ENCODE measurements around the gene NCOA7. TPM values are rescaled to one million over a fixed set of nuclear protein-coding genes. Genes with fewer than 3 reads are reported as not detected.

The NCOA7 gene
- total and polyA plus RNA-seq, 10 of the 15 experiments (the other 5 are each of a cell fraction or from before 2014, with no cell fraction given): 18.9 to 50.3 (median 34.2) TPM

DNA sequence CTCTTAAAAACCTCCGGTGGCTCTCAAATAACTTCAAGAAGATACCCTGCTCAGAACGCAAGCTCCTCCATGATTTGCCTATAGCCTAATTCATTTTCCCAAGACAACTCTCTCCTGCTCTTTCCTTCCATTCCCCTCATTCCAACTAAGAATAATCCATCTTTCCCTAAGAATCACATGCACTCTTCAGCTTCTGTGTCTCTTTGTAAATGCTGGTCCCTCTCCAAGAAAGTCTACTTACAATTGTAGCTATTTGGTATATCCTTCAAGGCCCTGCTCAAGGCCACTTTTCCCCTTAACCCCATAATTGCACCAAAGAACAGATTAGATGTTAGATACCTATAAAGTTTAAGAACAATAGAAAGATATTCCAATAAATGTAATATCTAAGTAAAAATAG lies 48.7 kb upstream of the NCOA7 start:
- in situ Hi-C loops (cut with MboI) (no loop called here), intact Hi-C loops (cut with micrococcal nuclease; ENCODE audit: unreplicated experiment) (no loop called here)
- ChIA-PET POLR2A (no interaction called here), SMC1A (ENCODE audit: uncharacterized antibody, unreplicated experiment) (interaction anchor here (0.9 to 1.9 kb wide), 3 partner anchors 8 to 28 kb away, joined by 3 to 13 read pairs (median 4); no protein-coding TSS in a partner anchor), CTCF (interaction anchor here (1.0 to 1.9 kb wide), 4 partner anchors 9 to 448 kb away, joined by 3 to 7 read pairs (median 4); no protein-coding TSS in a partner anchor), RAD21 (ENCODE audit: unreplicated experiment) (interaction anchor here (1.2 kb wide), 1 partner anchor 11 kb away, joined by 3 read pairs; no protein-coding TSS in a partner anchor)
- 100% methylated on average over 2 of the region's 2 CpGs for WGBS (ENCODE audit: insufficient coverage, insufficient replicate concordance, low lambda C conversion rate, missing lambda C conversion rate)
- ATAC-seq: no peak
- no peak overlapping the region for H3K4me2 ChIP-seq (ENCODE audit: control insufficient read depth, insufficient read depth)
- H3K9me3 ChIP-seq (replicated peaks; ENCODE audit: control insufficient read depth, insufficient read depth, low read length): no peaks in the 10 kb centered on the region
- H3K27ac ChIP-seq (ENCODE audit: control insufficient read depth, insufficient read depth): no peak overlapping the region
- no peak overlapping the region for H2AFZ ChIP-seq (ENCODE audit: control insufficient read depth, low read depth, low read length)
- DNase-seq (ENCODE audit: low read depth, low spot score): no peak
- BruUV-seq (replicated peaks): no TSS peak
- H3K4me3 ChIP-seq: no peak overlapping the region
- no peaks in the 10 kb centered on the region; a peak in 2 of 4 replicates for H3K27me3 ChIP-seq (replicated peaks in 1 of 2; ENCODE audit: control insufficient read depth in 2 of 2, insufficient read depth in 2 of 2, low read length in 1 of 2)
- no peaks in the 10 kb centered on the region for H3K79me2 ChIP-seq (ENCODE audit: control insufficient read depth, insufficient read depth, low read length)
- H3K36me3 ChIP-seq (ENCODE audit: control insufficient read depth in 2 of 2, insufficient read depth in 2 of 2, low read length in 1 of 2): no peaks in the 10 kb centered on the region
- H3K4me1 ChIP-seq (ENCODE audit: control insufficient read depth, insufficient read depth, low read length): no peaks in the 10 kb centered on the region; the same call in 1 of the 2 replicates
- no peak overlapping the region for H3K9ac ChIP-seq (ENCODE audit: control insufficient read depth, insufficient read depth, low read length)
- FAIRE-seq: no peak
- H4K20me1 ChIP-seq (ENCODE audit: control insufficient read depth, insufficient read depth): no peaks in the 10 kb centered on the region
- TF ChIP-seq HCFC1 (IDR thresholded peaks at IDR 0.05; ENCODE audit: low read length) (no peak), NFXL1 (IDR thresholded peaks at IDR 0.05; ENCODE audit: borderline replicate concordance) (no peak), CBX5 (IDR thresholded peaks at IDR 0.05; ENCODE audit: low read depth) (no peak), HDAC6 (IDR thresholded peaks at IDR 0.05; ENCODE audit: unreplicated experiment) (no peak), CUX1 (IDR thresholded peaks at IDR 0.05; ENCODE audit: insufficient replicate concordance, low read depth, low read length) (no peak), EP300 (IDR thresholded peaks at IDR 0.05; ENCODE audit: borderline replicate concordance in 1 of 2, control insufficient read depth in 1 of 2, low read depth in 2 of 2, low read length in 2 of 2) (no peak), FOXM1 (IDR thresholded peaks at IDR 0.05; ENCODE audit: low read depth, low read length) (no peak), CEBPZ (IDR thresholded peaks at IDR 0.05; ENCODE audit: low read depth, low read length) (no peak), ZNF217 (IDR thresholded peaks at IDR 0.05) (no peak), RBBP5 (conservative IDR thresholded peaks at IDR 0.05) (no peak), TAF1 (IDR thresholded peaks at IDR 0.05; ENCODE audit: borderline replicate concordance, low read depth, low read length) (no peak), NFYB (IDR thresholded peaks at IDR 0.05; ENCODE audit: insufficient read depth, low read depth, low read length) (no peak), SIN3A (IDR thresholded peaks at IDR 0.05; ENCODE audit: low read depth, low read length) (no peak)
- TF ChIP-seq, protein P1, sequence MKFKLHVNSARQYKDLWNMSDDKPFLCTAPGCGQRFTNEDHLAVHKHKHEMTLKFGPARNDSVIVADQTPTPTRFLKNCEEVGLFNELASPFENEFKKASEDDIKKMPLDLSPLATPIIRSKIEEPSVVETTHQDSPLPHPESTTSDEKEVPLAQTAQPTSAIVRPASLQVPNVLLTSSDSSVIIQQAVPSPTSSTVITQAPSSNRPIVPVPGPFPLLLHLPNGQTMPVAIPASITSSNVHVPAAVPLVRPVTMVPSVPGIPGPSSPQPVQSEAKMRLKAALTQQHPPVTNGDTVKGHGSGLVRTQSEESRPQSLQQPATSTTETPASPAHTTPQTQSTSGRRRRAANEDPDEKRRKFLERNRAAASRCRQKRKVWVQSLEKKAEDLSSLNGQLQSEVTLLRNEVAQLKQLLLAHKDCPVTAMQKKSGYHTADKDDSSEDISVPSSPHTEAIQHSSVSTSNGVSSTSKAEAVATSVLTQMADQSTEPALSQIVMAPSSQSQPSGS (IDR thresholded peaks at IDR 0.05; ENCODE audit: low read length): no peak

Measured in GM12878 (cell line).